Ovary (tissue), 9 donors: ENCODE results near the gene RBM20. TPM values are rescaled to one million over a fixed set of nuclear protein-coding genes. Genes with fewer than 3 reads are reported as not detected.

Experiments used
- DNase-seq, 5 donors: peaks; one replicate each; pipeline ENCODE4 v3.0.0-alpha.2; 2019 to 2020
- H3K27ac ChIP-seq, 2 donors: fragments of 200-600 bp; one replicate each; pipeline versions ENCODE4 v1.5.1 to v1.8.0; 2019 to 2022
- H3K27me3 ChIP-seq: fragments of 200-600 bp; one replicate; pipeline ENCODE4 v1.8.0; 2022
- H3K36me3 ChIP-seq: fragments of 200-600 bp; sonication (generic); one replicate; pipeline ENCODE4 v1.5.1; 2019
- H3K4me1 ChIP-seq: one replicate; pipeline ENCODE4 v1.8.1; 2013; ENCODE audit warnings: mild to moderate bottlenecking, moderate library complexity; ENCODE audit not compliant: insufficient read depth
- H3K4me3 ChIP-seq: fragments of 200-600 bp; sonication (generic); one replicate; pipeline ENCODE4 v1.5.1; 2017
- H3K9me3 ChIP-seq, 2 donors: fragments of 200-600 bp in 1 of 2; sonication (generic) in 1 of 2; one replicate each; pipeline versions ENCODE4 v1.5.1 to v1.8.1; 2013 to 2019; ENCODE audit warnings: mild to moderate bottlenecking in 1 of 2, moderate library complexity in 1 of 2
- CTCF ChIP-seq, 3 donors: fragments of 450-650 bp in 2 of 3; fragments of 200-600 bp in 1 of 3; IDR thresholded peaks; one replicate each; pipeline versions ENCODE4 v1.5.1 to v1.8.0; 2016 to 2022; ENCODE audit warnings: antibody characterized with exemption in 3 of 3, mild to moderate bottlenecking in 1 of 3
- EP300 ChIP-seq: sonication (generic); formaldehyde crosslinking; IDR thresholded peaks from one replicate; pipeline ENCODE4 v1.6.1; 2017; ENCODE audit warnings: antibody characterized with exemption
- POLR2A ChIP-seq: fragments of 450-650 bp; IDR thresholded peaks from one replicate; pipeline ENCODE4 v1.6.1; 2017; ENCODE audit warnings: antibody characterized with exemption, mild to moderate bottlenecking, moderate library complexity
- WGBS, 3 donors: extraction: QIAGEN DNeasy Blood & Tissue Kit in 1 of 3; methylation state at CpG; one replicate each; pipeline versions ENCODE4 v1.1.5 to v1.1.7; 2013 to 2017; 5-methylcytosine and 5-hydroxymethylcytosine counted together
- intact Hi-C, 4 donors: fragments of 100-400 bp; cut with DNase I; formaldehyde crosslinking; loops; one replicate each; pipeline versions ENCODE4 v1.11.0 to v1.15.1; 2022 to 2023
- polyA plus RNA-seq, 2 donors: library from polyadenylated mRNA; stranded (reverse); fragments of 200-250 nt in 1 of 2; fragments of 350-450 nt in 1 of 2; fragmentation: Illumina TruSeq in 1 of 2; extraction: RNeasy Lipid Tissue Mini Kit (QIAGEN cat#74804) in 1 of 2; gene quantifications; one replicate each; pipeline ENCODE4 v1.2.3, GENCODE V29; 2013 to 2014
- total RNA-seq, 7 donors: library from RNA; depleted of rRNA in 2 of 7; stranded (reverse); fragments of >200 nt in 2 of 7; fragmentation: NEBNext Ultra II Directional in 3 of 7; extraction: Animal tissue kit (Norgen Biotek cat#: 25700) in 3 of 7; gene quantifications; one replicate each; pipeline versions ENCODE4 v1.1.0 to v1.2.4, GENCODE V29; 2016 to 2023
- donor health status: DM: no; HTN: no; CAD: no; lungs with moderate emphysema.
- donor health status: DM: no; HTN: no; CAD: no.
- donor health status: Bipolar disorder and iron deficiency.
- donor health status: DM: yes; HTN: yes; CAD: no.
- donor health status: DM: no; HTN: no; CAD: no.
- donor health status: DM: yes; HTN: yes; CAD: no.

Gene RBM20
- total and polyA plus RNA-seq, 9 donors = 0.96 to 4.9 (median 3.6) TPM

DNA sequence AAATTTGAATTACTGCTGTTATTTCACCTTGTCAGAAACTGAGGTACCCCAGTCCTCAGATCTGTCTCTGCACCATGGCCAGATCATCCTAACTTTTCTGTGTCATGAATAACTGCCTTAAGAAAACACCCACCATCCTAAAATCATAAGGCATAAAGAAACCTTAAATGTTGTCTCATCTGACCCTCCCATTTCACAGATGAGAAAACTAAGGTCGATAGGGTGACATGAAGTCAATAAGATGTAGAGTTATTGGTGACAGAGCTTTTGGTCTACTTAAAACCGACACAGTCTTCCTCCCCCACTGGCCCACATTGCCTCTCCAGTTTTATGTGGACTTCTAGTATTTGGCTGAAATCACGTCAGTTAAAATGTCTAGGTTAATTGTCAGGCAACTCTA lies 126.1 kb downstream of the RBM20 start:
- no peak overlapping the region for H3K27ac ChIP-seq
- intact Hi-C loops = no loop called here
- H3K4me3 ChIP-seq = no peak overlapping the region
- DNase-seq = no peak
- H3K36me3 ChIP-seq = no peaks in the 10 kb centered on the region
- WGBS, 3 donors = 70 to 81% (median 80%) methylated on average over 3 of the region's 3 CpGs
- no peaks in the 10 kb centered on the region for H3K9me3 ChIP-seq
- TF ChIP-seq CTCF (IDR thresholded peaks at IDR 0.05) (no peak), POLR2A (no peak)
- no peaks in the 10 kb centered on the region for H3K27me3 ChIP-seq
- no peaks in the 10 kb centered on the region for H3K4me1 ChIP-seq

DNA sequence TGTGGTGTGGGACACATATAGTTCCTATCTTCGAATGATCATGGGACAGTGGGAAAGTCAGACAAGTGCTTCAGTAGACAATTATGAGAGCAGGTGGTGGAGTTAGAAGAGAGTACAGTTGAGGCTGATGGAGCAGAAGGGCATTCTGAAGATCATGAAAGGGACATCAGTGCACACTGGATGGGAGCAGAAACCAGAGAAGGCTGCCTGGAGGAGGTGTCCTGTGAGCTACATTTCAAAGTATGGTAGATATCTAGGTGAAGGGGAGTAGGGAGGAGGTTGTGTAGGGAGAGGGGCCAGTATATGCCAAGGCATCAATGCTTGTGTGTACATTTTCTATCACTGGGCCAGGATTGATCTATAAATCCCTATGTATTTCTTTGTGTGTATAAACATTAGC lies 127.3 kb downstream of the RBM20 start:
- H3K27me3 ChIP-seq = no peaks in the 10 kb centered on the region
- no peaks in the 10 kb centered on the region for H3K9me3 ChIP-seq
- DNase-seq = no peak
- intact Hi-C loops = no loop called here
- WGBS, 3 donors = 90 to 97% (median 93%) methylated on average over 1 of the region's 1 CpG
- H3K4me3 ChIP-seq = no peak overlapping the region
- no peak overlapping the region for H3K27ac ChIP-seq
- no peaks in the 10 kb centered on the region for H3K36me3 ChIP-seq
- TF ChIP-seq CTCF (IDR thresholded peaks at IDR 0.05) = no peak
- TF ChIP-seq EP300 = no peak
- no peak for TF ChIP-seq POLR2A
- no peaks in the 10 kb centered on the region for H3K4me1 ChIP-seq

DNA sequence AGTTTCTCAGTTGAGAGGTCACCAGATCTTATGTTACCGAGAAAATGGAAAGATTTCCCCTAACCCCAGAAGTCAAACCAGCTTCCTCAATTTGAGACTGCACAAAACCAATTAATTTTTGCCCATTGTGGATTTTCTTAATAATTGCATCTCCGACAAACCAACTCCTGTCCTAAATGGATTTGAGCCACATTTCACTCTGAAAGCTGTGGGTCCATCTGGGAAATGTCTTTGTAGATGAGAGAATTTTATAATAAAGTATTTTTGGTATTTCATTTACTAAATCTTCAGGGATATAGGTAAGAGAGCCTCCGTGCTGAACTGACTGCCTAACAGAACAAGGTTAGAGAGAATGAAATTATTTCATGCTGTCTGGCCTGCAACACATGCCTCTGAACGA lies 127.9 kb downstream of the RBM20 start:
- Histone ChIP-seq H3K27ac (no peak overlapping the region), H3K27me3 (no peaks in the 10 kb centered on the region), H3K36me3 (no peaks in the 10 kb centered on the region), H3K9me3 (no peaks in the 10 kb centered on the region), H3K4me3 (no peak overlapping the region), H3K4me1 (no peaks in the 10 kb centered on the region)
- 91 to 95% (median 91%) methylated on average over 4 of the region's 4 CpGs for WGBS, 3 donors
- DNase-seq = no peak
- TF ChIP-seq EP300 (no peak), POLR2A (no peak), CTCF (IDR thresholded peaks at IDR 0.05) (no peak)
- intact Hi-C loops = no loop called here

- H3K4me1 ChIP-seq = no peaks in the 10 kb centered on the region
- intact Hi-C loops = no loop called here
- no peak for DNase-seq
These were observed 128.4 kb downstream of the RBM20 start for GRCh38 chr10:110772454-110773025.

More at GRCh38 chr10:110772454-110773025, 128.4 kb downstream of the RBM20 start:
- H3K36me3 ChIP-seq = no peaks in the 10 kb centered on the region
- H3K4me3 ChIP-seq = no peak overlapping the region
- H3K27me3 ChIP-seq = no peaks in the 10 kb centered on the region
- H3K9me3 ChIP-seq = no peaks in the 10 kb centered on the region
- no peak overlapping the region for H3K27ac ChIP-seq
- 84 to 89% (median 85%) methylated on average over 3 of the region's 3 CpGs for WGBS, 3 donors
- TF ChIP-seq CTCF (IDR thresholded peaks at IDR 0.05) = no peak
- TF ChIP-seq POLR2A = no peak
- TF ChIP-seq EP300 = no peak
